Activated T-helper 1 cell treated with Interleukin-2 at 50 U/mL for 16 hours (primary cell): ENCODE measurements around the gene ST6GAL1.
"Not testable (repeated sequence)": the region's sequence is repeated elsewhere in the genome, so short reads cannot be mapped to it uniquely, and the experiment has no call there.

Experiments used
- DNase-seq: peaks from one replicate; pipeline ENCODE4 v3.0.0-alpha.2; 2020; ENCODE audit warnings: low read depth

ST6GAL1 gene

DNA sequence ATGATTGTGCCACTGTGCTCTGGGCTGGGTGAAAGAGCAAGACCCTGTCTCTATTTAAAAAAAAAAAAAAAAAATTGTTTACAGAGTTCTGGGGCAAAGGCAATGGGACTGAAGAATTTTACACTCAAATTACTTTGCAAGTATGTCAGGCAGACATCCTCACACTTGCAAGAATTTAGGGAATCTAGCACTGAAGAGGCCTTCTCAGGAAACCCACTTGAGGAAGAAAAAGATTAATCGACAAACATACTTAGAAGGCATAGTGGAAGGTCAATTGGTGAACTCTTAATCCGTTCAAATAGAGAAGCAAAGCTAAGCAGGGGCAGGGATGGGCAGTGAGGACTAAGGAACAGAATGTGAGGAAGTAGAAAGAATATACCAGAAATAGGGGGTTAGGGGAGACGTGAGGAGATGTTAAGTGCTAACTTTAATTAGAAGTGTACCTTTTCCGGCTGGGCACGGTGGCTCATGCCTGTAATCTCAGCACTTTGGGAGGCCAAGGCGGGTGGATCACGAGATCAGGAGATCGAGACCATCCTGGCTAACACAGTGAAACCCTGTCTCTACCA is 15.0 kb downstream of the ST6GAL1 start:
- no peak for DNase-seq

- DNase-seq = no peak
These were observed 16.5 kb downstream of the ST6GAL1 start for GRCh38 chr3:186946756-186947375.

GRCh38 chr3:186949281-186949982 is 19.1 kb downstream of the ST6GAL1 start:
- DNase-seq = no peak

DNA sequence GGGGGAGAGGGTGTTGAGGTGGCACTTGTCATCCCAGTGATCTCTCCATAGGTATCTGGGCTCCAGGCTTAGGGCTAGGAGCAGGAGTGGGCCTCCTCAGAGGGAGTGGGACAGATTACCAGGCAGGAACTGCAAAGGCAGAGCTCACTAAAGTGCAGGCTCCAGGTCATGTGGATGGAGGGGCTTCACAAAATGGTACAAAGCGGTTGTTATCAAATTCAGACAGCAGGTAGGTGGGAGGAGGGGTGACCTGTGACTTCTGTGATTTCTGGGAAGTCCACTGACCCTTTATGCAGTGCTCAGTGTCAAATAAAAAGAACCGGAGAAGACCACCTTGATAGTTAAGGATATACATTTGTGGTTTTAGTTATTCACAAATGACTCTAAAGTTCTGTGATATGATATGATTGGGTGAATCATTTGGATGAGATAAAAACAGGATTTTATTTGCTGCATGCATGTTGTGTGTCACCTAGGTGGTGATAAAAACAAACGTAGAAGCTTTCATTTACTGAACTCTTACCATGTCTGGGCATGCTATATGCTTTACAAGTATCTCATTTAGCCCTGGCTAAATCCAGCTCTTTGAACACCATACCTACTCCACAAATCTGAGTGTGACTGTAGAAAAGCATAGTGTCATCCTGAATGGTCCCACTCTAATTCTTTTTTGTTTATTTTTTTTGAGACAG is 20.2 kb downstream of the ST6GAL1 start:
- DNase-seq = no peak

- no peak for DNase-seq
These were observed 21.6 kb downstream of the ST6GAL1 start for GRCh38 chr3:186951640-186952552.

DNA sequence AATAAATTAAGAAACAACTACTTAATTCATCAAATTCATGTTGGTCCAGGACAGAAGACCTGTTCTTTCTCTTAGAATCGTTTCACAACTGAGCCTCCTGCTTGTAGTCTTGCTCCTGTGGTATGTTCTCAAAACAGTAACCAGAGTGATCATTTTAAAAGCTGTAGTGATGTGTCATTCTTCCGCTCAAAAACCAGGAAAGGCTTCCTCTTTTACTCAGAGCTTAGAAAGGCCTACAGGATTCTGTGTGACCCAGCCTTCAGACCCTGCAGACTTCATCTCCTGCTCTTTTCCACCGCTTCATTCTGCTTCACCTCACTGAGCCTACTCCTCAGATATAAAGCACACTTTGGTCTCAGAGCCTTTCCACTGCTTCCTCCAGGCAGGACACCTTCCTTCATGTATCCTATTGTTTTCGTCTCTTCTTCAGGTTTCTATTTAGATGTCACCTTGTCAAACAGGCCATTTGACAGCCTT is 22.7 kb downstream of the ST6GAL1 start:
- no peak for DNase-seq

GRCh38 chr3:186953992-186954699 is 23.8 kb downstream of the ST6GAL1 start:
- not testable (repeated sequence) for DNase-seq

- no peak for DNase-seq
These were observed 25.8 kb downstream of the ST6GAL1 start for GRCh38 chr3:186955898-186956696.

DNA sequence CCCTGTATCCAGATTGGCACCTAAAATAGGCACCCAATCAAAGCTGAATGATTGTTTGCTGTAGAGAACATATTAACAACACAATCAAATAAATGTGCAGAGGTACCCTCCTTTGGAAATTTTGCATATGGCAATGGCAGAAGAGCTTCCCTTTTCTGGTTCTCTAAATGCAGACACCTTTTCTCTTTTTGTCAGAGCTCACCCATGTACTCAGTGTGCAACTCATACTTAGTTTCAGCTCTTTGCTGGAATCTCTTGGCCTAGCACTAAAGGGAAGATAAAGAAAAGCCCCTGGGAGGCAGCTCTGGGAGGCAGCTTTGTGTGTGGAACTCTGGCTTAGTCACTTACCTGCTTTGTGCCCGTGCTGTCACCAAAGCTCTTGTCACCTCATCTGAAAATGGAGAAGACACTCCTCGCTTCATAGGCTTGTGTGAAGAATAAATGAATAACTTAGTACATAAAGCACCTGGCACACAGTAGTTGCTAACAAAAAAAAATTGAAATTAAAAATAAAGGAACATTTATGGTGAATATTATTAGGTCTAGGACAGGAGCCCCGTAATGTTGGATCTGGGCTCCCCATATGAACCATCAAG is 28.8 kb downstream of the ST6GAL1 start:
- no peak for DNase-seq

- DNase-seq = no peak
These were observed 30.0 kb downstream of the ST6GAL1 start for GRCh38 chr3:186960347-186960746.

DNA sequence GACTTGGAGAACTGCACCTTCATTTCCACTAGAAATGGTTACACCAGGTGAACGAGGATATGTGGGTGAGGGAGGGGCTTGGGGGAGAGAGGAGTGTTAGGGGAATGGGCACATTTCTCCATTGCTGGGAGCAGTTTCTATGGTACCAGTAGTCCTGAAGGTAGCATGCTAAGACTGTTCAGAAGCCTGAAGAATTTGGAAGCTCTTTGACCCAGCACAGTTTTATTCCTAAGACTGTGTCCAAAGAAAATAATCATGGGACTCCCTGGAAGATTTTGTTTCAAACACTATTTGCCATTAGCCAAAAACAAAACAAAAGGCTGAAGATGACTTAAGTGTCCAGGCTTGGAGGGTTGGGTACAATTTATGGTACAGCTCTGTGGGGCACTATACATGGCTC is 32.1 kb downstream of the ST6GAL1 start:
- DNase-seq = no peak

DNA sequence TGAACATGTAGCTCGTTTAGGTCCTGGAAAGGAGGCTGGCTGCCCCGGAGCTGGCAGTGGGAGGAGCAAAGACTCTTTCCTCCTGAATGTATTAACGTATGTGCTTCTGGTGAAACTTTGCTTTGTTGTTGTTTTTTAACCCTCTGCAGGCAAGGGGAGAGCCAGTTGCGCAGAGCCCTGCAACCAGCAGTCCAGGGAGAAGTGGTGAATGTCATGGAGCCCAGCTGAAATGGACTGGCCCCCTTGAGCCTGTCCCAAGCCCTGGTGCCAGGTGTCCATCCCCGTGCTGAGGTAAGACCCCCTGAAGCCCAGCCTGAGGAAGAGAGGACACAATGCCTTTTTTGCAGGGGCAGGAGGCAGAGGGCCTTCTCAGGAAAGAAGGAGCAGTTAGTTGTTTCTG is 33.3 kb downstream of the ST6GAL1 start:
- DNase-seq = no peak

- no peak for DNase-seq
These were observed 33.7 kb downstream of the ST6GAL1 start for GRCh38 chr3:186964071-186964470.

GRCh38 chr3:186964616-186965015 is 34.3 kb downstream of the ST6GAL1 start:
- DNase-seq = no peak

- no peak for DNase-seq
These were observed 35.0 kb downstream of the ST6GAL1 start for GRCh38 chr3:186965141-186965879.

GRCh38 chr3:186966406-186966805 is 36.1 kb downstream of the ST6GAL1 start:
- DNase-seq = no peak

GRCh38 chr3:186967236-186967635 is 36.9 kb downstream of the ST6GAL1 start:
- not testable (repeated sequence) for DNase-seq

GRCh38 chr3:186967686-186968085 is 37.4 kb downstream of the ST6GAL1 start:
- no peak for DNase-seq

DNA sequence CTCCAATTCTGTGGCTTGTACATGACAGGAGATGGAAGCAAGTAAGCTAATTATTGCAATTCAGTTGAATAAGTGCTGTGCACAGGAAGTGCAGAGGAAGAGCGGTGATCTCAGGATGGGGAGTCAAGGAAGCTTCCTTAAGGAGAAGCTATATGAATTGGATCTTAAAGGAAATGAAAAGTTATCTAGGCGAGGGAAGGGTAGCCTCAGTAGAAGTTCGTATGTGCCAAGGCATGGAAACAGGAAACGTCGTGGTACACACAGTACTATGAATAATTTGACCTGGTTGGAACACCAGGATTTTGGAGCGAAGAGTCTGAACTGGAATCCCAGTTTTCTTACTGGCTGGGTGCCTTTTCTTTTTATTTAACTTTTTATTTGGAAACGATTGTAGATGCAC is 39.3 kb downstream of the ST6GAL1 start:
- DNase-seq = no peak
